PFSK-1 (cell line): ENCODE measurements around the gene SIKE1.
A peak's percentile ranks its signal among the peaks of the same experiment; 100 is the strongest.

Source experiments
- FOXP2 ChIP-seq: optimal IDR thresholded peaks from 2 replicates; pipeline ENCODE3; 2011; ENCODE audit warnings: borderline replicate concordance, control low read depth, inconsistent platforms; ENCODE audit not compliant: insufficient read depth; ENCODE audit errors: extremely low read length, extremely low read depth
- POLR2AphosphoS5 ChIP-seq: IDR thresholded peaks from 2 replicates; pipeline ENCODE4 v1.6.1; 2012; ENCODE audit warnings: low read depth, mild to moderate bottlenecking, control low read depth, low read length, moderate library complexity
- REST ChIP-seq, 2 experiments: IDR thresholded peaks; 2 replicates each; pipeline versions ENCODE4 v1.6.1 to v1.8.0; 2011 to 2012; ENCODE audit warnings: low read depth in 2 of 2, low read length in 2 of 2, control low read depth in 1 of 2, inconsistent platforms in 1 of 2, mild to moderate bottlenecking in 1 of 2, moderate library complexity in 1 of 2; ENCODE audit not compliant: insufficient read depth in 1 of 2
- SIN3A ChIP-seq: IDR thresholded peaks from 2 replicates; pipeline ENCODE4 v1.6.1; 2012; ENCODE audit warnings: mild to moderate bottlenecking, low read length, moderate library complexity, borderline replicate concordance; ENCODE audit not compliant: insufficient read depth
- TAF1 ChIP-seq: IDR thresholded peaks from 2 replicates; pipeline ENCODE4 v1.6.1; 2012; ENCODE audit warnings: low read length, control low read depth, borderline replicate concordance; ENCODE audit not compliant: insufficient read depth

SIKE1 gene

GRCh38 chr1:114770989-114771388 lies 9.5 kb downstream of the SIKE1 start:
- TF ChIP-seq SIN3A (no peak), FOXP2 (no peak), REST (IDR thresholded peaks at IDR 0.05; ENCODE audit: insufficient read depth in 1 of 2, low read depth in 2 of 2, low read length in 2 of 2) (no peak), TAF1 (no peak), POLR2AphosphoS5 (no peak)

- no peak for TF ChIP-seq TAF1
- TF ChIP-seq SIN3A = no peak
- no peak for TF ChIP-seq REST (IDR thresholded peaks at IDR 0.05; ENCODE audit: insufficient read depth in 1 of 2, low read depth in 2 of 2, low read length in 2 of 2)
- no peak for TF ChIP-seq POLR2AphosphoS5
- TF ChIP-seq FOXP2 = no peak
Observed at GRCh38 chr1:114764689-114765088, 15.8 kb downstream of the SIKE1 start.

- TF ChIP-seq TAF1 (no peak), POLR2AphosphoS5 (no peak), REST (IDR thresholded peaks at IDR 0.05; ENCODE audit: insufficient read depth in 1 of 2, low read depth in 2 of 2, low read length in 2 of 2) (no peak), FOXP2 (no peak), SIN3A (no peak)
Observed at GRCh38 chr1:114758256-114758832, 22.1 kb downstream of the SIKE1 start.

GRCh38 chr1:114757455-114758255 lies 22.8 kb downstream of the SIKE1 start, which contains the start of gene CSDE1:
Gene CSDE1 (minus strand): TSS chr1:114757984. CDS start chr1:114739890, 18,094 bp downstream.
- TF ChIP-seq FOXP2 (peak; percentile 68), REST (IDR thresholded peaks at IDR 0.05; ENCODE audit: insufficient read depth in 1 of 2, low read depth in 2 of 2, low read length in 2 of 2) (peak in 1 of 2 experiments; percentile 49; a peak in 1 of 4 replicates), POLR2AphosphoS5 (peak; percentile 96), SIN3A (0 out of 2 replicates have a peak, but pooled peaks have one; percentile 54), TAF1 (peak; percentile 98)
